ENCODE measurements around the gene KIAA0753. TPM values are rescaled to one million over a fixed set of nuclear protein-coding genes. Genes with fewer than 3 reads are reported as not detected.
"Not testable (repeated sequence)": the region's sequence is repeated elsewhere in the genome, so short reads cannot be mapped to it uniquely, and the experiment has no call there.

KIAA0753 gene
- total RNA-seq, 1 experiment from 2014 or later, result 7.4 TPM

DNA sequence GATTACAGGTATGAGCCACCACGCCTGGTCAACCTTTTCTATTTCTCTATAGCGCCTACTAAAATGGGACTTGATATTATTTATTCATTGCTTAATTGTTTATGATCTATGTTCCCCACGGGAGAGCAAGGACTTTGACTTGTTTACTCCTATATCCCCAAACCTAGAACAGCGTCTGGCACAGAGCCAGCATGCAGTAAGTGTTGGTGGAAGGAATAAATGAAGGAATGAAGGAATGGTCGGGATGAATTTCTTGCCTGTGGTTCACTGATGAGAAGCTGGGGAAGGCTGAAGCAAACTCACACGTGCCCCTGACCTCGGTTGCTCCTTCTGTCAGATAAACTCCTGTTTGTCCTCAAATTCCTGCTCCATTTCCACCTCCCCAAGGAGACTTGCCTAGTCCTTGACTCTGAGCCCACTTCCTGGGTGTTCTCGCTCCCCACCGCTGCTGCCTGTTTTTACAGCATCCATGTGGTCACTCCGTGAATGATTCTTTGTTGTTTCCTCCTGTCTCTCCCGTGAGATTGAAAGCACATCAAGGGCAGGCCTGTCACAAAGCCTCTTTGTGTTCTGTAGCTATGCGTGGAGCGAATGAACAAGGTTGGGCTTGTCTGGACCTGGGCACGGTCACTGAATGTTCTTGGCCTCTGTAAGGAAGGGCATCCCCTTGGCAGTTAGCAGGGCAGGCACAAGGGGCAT, 28.4 kb upstream of the KIAA0753 start:
- DNase-seq (ENCODE audit: low spot score), result no peak

DNA sequence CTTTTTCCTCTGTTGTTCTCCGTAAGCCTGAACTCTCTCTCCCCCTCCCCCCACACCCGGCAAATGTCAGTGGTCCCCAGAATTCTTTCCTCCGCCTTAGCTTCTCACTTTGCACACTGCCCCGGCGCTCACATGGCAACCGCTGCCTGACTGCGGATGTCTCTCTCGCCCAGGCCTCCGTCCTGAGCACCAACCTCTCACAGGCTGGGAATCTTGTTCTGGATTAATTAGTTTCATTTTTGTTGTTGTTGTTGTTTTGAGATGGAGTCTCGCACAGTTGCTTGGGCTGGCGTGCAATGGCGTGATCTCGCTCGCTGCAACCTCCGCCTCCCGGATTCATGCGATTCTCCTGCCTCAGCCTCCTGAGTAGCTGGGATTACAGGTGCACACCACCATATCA, 27.7 kb upstream of the KIAA0753 start:
- no peak for DNase-seq (ENCODE audit: low spot score)

DNA sequence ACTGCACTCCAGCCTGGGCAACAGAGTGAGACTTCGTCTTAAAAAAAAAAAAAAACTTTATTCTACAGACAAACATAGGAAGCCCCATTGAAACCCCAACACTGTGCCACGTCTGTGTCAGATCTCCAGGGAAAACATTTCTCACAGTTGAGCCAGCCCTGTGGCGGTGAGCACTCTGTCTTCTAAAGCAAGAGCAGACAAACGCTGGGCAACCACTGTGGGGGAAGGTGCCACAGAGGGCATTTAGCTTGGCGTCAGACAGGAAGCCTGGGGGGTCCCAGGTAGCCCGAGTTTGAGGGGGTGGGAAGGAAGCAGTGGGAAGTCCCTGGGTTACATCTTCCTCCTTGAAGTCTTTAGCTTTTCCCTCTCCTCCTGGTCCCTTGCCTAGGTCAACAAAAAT, 27.0 kb upstream of the KIAA0753 start:
- DNase-seq (ENCODE audit: low spot score), result no peak

DNA sequence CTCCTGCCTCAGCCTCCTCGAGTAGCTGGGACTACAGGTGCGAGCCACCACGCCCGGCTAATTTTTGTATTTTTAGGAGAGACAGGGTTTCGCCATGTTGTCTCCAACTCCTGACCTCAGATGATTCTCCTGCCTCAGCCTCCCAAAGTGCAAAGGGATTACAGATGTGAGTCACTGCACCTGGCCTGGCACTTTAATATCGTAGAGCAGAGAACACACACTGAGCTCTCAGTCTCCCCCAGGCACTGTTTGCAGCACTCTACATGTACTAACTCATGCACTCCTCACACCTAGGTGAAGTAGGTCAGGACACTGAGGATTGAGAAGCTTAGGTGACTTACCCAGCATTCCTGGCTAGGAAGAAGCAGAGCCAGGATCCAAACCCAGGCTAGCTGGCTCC, 26.0 kb upstream of the KIAA0753 start:
- no peak for DNase-seq (ENCODE audit: low spot score)

DNA sequence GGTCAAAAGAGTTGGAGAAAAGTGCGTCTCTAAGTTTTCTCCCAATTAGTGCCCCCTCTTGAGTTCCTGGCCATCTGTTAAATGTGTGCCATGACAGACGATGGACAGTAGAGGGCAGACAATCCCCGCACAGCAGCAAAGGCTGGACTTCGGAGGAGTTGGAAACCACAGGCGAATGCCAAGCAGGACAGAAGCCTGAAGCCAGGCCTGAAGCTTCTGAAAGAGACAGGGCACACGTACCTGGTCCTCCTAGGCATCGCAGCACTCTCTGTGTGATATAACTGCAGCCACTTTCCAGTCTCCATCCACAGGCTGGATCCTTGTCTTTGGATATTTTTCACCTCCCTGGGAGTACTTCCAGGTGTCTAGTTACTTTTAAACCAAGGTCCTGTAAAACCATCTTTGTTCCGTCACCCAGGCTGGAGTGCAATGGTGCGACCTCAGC, 25.6 kb upstream of the KIAA0753 start:
- peak; percentile 66 for DNase-seq (ENCODE audit: low spot score)

DNA sequence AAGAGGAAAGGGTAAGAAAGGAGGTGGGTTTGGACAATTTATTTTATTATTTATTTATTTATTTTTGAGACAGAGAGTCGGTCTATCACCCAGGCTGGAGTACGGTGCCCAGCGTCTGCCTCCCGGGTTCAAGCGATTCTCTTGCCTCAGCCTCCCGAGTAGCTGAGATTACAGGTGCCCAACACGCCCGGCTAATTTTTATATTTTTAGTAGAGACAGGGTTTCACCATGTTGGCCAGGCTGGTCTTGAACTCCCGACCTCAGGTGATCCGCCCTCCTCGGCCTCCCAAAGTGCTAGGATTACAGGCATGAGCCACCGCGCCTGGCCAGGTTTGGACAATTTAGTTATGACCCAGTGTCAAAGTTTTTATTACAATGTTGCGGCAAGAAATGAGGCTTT, 22.7 kb upstream of the KIAA0753 start:
- DNase-seq (ENCODE audit: low spot score), result not testable (repeated sequence)

DNA sequence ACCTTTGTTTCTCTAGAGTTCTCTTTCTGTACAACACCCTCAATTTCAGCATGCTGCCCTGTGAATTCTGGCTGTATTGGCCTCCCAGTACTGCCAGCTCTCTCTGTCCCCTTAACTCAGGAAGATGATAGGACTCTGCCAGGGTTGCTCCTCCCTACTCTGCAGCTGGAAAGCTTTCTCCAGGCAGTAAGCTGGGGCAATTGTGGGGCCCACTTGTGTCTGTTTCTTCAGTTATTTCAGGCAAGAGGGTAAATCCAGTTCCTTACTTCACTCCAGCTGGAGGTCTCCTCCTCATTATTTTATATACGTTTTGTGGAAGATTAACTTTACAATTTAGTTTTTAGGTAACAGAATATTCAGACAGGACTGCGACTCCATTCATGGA, 20.9 kb upstream of the KIAA0753 start:
- DNase-seq (ENCODE audit: low spot score), result no peak

DNA sequence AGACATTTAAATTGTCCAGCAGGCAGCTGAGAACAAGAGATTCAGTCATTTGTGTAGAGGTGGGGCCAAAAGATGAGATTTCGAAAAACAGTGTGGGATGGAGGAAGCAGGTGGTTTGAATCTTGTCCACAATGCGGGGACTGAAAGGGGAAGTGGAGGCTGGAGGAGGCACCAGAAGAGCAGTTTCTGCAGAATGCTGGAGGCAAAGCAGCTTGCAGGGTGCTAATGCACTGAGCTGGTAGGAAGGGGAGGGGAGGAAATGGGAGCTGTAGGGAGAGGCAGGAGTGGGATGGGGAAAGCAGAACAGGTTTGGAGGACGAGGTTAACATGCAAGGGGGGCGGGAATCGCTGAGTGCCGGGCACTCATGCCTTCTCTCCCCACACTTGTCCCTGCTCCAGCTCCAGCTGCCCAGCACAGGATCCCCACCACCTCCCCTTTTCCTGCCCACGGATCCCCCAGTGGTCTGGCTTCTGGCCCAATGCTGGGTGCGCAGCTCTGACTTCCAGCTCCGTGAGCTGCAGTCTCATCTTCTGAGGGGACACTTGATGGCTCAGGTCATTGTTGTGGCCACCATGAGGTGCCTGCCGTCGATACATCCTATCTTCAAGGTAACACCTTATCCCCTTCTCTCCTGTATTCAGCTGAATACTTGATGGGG, 20.4 kb upstream of the KIAA0753 start:
- no peak for DNase-seq (ENCODE audit: low spot score)

DNA sequence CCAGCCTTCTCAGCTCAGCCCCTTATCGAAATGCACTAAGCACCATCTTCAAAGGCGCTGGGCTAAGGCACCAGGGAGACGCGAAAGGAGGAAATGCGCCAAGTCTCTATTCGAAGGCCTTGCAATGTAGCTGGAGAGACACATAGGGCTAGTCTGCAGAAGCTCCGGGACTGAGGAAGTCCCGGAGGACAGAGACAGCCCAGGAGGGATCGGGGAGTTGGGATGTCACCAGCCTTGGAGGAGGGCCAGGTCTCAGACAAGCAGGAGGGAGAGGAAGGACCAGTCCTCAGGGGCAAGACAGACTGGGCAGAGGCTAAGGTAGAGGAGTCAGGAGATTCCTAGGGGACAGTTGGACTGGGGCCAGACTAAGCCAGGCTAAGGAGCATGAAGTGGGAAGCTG, 19.6 kb upstream of the KIAA0753 start:
- DNase-seq (ENCODE audit: low spot score), result no peak

DNA sequence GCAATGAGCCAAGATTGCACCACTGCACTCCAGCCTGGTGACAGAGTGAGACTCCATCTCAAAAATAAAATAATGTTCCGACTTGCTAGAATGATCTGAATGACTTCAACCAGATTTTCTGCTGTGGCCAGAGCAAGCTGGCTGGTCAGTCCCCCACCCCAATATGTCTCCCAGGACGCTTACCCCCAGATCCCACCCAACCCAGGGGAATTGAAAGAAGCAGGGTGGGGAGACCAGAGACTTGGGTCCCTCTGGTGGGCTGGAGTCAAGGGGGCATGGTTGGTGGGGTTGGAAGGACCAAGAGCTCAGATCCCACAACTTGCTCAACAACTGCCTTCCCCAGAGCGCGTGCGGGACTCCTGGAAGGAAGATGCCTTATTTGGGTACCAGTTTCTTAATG, 17.9 kb upstream of the KIAA0753 start:
- DNase-seq (ENCODE audit: low spot score), result not testable (repeated sequence)

DNA sequence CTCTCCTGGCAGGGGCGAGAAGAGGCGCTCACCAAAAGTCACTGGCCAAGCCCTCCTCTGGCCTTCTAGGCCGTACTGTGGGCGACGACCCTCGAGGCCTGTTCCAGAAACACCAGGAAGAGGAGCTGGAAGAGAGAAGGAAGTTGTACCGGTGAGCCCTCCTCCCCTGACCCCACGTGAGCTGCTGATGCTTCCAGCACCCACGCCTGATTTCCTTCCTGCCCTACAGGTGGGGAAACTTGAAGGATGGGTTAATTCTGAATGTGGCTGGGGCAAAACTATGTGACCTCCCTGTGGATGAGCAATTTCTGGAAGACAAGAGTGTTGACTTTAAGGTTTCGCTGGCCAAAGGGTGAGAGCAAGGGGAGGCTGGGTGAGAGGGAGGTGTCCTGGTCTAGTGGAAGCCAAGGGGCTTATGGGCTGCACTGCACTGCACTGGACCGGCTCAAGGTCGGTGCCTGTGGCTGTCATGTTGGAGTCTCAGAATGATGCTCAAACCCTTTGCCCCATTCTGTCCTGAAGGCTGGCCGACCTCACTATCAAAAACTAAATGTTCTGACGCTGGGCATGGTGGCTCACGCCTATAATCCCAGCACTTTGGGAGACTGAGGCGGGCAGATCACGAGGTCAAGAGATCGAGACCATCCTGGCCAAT, 17.2 kb upstream of the KIAA0753 start:
- DNase-seq (ENCODE audit: low spot score), result no peak

DNA sequence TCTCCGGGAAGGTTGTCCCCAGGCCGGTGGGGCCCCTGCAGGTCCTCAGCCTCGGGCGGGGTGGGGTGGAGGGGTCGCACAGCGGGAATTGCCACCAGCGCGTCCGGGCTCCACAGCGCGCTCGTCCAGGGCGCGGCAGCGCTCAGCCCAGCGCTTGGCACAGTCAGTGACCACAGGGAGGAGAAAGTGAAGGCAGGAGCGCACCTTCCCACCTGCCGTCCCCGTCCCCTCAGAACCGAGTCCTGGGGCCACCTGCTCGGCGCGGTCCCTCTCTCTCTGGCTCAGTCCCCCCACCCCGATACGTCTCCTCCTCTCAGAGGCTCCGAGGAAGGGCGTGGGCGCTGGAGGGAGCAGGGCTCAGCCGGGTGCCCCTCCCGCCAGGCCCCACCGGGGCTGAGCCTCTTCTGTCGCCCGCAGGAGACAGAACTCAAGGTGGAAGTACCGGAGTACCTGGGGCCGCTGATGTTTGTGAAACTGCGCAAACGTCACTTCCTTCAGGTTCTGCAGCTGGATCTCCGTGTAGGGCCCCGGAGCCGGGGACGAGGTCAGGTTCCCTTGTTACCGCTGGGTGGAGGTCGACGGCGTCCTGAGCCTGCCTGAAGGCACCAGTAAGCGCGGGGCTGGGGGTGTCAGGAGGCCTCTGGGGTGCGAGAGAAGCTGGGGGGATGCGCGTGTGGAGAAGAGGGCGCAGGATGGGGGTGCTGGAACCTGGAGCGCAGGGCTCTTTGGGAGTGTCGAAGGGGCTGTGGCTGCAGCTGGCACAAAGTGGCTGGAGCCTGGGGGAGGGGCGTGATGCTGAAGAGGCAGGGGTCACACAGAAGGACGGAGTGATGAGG, 16.5 kb upstream of the KIAA0753 start:
- not testable (repeated sequence) for DNase-seq (ENCODE audit: low spot score)

DNA sequence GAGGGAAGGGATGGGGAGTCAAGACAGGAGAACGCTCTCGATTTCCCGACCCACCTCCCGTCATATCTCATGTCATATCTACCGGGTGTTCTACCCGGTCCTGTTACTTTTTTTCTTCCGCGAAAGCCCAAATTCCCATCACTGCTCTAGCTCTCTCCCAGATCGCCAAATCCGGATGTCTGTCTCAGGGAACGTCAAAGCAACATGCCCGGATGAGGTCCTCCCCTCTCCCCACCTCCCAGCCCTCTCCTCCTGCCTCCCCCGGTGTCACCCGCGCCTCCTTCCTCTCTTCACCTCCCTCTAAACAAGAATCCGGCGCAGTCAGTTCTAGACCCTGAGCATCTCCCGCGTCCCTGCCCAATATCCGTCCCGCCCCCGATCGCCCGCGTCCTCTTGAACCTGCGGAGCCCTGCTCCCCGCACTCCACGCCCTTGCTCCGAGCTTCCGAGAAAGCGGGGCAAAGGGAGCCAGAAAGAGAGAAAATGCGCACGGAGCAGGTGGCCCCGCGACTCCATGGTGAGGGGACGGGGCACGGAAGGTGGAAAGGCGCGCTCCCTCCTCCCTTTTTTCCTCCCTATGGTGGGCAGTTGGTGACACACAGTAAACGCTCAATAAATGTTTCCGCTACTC, 15.3 kb upstream of the KIAA0753 start:
- not testable (repeated sequence) for DNase-seq (ENCODE audit: low spot score)

DNA sequence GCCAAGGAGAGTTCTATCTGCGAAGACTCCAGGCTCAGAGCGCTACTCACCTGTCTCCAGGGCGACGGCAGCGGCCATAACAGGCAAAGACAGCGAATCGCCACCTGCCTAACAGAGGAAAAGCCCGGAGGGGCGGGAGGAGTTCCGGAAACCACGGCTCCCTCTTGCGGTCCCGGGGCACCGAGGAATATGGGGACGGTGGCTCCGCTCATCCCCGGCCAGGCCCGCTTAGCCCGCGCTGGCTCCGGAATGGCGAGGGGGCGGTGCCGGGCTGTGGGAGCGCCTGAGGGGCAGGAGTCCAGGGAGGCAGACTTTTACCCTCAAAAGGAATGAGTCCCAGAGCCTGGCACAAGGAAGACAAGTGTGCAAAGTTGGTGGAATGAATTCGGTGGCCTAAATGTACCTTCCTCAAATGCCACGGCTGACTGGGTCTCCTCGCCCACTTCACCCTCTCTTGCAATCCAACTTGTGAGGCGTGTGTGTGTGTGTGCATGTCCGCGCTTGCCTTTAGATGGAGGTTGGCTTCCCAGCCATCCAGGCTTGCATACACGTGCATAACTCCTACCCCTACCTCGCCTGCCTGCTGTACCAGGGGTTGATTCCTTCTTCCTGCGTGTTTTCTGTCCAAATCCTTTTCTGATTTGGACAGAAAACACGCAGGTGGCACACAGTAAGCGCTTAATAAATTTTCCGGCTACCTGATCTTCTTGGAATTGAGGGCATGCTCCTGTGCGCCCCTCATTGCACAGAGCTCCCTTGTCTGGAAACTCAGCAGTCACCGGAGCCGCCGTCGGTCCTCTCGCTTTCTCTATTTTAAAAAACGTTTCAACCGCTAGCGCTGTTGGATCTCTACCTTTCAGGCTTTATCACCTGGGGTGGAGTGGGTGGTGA, 14.6 kb upstream of the KIAA0753 start:
- DNase-seq (ENCODE audit: low spot score), result no peak

DNA sequence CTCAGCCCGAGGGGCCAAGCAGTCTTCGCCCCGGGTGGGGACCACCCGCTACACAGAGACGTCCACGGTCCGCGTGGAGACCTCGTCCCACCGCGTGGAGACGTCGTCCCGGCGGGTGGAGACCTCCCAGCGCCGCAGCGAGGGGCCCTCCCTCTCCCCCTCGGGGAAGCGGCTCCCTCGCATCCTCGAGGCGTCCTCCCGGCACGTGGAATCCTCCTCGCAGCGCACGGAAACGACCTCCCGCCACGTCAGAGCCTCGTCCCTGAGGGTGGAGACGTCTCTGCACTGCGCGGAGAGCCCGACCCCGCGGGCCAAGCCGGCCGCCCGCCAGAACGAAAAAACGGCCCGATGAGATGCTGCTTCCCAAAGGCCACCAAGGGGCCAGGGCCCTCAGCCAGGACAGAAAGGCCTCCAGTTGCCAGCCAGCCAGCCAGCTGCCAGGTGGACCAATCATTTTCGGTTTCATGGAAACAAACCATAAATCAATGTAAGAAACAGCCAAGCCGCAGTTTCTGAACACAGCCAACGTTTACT, 11.5 kb upstream of the KIAA0753 start:
- DNase-seq (ENCODE audit: low spot score), result peak; percentile 41

DNA sequence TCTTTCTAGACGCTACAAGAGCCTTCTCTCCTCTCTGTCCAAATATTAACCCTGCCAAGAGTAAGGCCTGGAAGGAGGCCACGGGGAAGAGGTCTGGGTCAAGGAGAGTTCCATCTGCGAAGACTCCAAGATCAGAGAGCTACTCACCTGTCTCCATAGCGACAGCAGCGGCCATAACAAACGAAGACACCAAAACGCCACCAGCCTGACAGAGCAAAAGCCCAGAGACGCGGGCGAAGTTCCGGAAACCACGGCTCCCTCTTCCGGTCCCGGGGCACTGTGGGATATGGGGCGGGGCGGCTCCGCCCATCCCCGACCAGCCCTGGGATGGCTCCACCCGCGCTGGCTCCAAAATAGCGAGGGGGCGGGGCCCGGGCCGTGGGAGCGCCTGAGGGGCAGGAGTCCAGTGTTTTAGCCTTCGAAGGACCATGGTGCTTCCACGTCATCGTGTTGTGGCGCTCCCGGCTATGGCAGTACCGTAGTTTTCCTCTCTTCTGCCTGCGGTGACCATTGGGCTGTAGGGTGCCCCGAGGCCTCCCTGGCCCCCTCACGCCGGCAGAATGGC, 10.9 kb upstream of the KIAA0753 start, which contains the start of the genes C17orf100 and MED31:
C17orf100 (plus strand) TSS at position 409 of the 565 bp plus-strand sequence; CDS start at position 561, 152 bp downstream.
MED31 (minus strand) TSS at position 252 of the 565 bp plus-strand sequence; CDS start at position 175, 77 bp downstream.
- DNase-seq (ENCODE audit: low spot score), result peak; percentile 91

DNA sequence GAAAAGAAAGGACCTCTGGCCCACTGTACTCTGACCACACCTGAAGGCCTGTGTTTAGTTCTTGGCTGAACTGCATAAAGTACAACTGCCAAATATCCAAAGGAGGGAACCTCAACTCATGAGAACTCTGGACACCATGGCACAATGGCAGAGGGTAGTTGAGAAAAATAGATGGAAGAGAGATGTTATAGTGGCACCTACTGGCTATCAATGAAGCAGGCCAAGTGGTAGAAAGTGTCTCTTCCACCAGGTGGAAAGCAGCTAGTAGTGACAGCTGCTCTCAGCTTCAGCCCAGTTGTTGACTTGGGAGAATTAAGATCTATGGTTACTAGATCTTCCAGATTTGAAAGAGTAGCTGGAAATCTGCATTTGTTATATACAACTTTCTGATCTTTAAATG, 7.7 kb upstream of the KIAA0753 start:
- DNase-seq (ENCODE audit: low spot score), result peak; percentile 31

DNA sequence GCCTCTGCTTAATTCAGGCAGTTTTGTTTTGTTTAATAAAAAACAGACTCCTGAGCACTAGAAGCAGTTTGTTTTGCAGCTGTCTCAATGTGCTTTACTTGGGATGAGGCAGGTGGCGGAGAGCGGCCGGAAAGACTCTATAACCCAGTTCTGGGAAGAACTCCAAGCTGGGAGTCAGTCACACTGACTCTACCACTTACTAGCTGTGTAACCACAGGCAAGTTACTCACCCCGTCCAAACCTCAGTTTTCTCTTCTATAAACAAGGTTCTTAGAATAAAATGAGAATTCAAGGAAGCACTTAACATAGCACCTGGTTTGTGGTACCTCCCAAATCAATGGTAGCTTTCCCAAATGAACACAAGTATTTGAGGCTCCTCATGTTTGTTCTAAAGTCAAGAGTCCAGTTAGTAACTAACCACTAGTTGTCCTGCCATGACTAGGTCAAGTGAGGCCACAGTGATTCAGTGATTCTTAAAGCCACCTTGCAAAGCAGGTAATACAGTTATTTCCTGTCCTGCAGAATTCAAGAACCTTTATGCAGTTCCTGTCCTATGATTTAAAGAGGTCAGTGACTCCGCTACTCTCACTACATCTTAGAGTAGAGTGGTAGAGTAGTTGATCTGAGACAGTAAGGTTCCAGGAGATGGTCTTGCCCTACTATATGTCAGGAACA, 3.1 kb upstream of the KIAA0753 start:
- no peak for DNase-seq (ENCODE audit: low spot score)

DNA sequence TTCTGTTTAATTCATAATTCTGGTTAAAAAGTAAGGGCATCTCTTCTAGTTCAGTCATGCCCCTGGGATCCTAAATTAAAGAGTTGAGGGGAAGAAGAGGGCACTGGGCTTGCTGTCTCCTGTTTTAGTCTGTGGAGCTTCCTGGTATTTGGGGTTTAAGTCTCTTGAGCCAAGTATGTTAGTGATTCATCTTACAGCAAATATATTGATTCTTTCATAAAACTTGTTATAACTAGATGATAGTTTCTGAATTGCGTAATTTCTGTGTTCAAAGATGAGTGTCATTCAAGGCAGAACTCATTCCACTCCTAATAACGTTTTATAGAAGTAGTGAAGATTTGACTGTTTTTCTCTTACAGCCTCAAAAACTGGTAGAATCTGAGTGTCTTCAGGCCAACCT, 2.1 kb upstream of the KIAA0753 start:
- no peak for DNase-seq (ENCODE audit: low spot score)

All from HT-29 (cell line).